Activated CD8-positive, alpha-beta memory T cell treated with anti-CD3 and anti-CD28 coated beads for 1 hour (primary cell): ENCODE measurements around the gene RAB27B.
"Not testable (repeated sequence)": the region's sequence is repeated elsewhere in the genome, so short reads cannot be mapped to it uniquely, and the experiment has no call there.

Experiments used
- DNase-seq, 2 donors: peaks; one replicate each; pipeline ENCODE4 v3.0.0-alpha.2; 2020; ENCODE audit warnings: low read depth in 1 of 2; ENCODE audit errors: extremely low read depth in 1 of 2

RAB27B gene

GRCh38 chr18:54828281-54828881, at the start of gene RAB27B:
RAB27B (plus strand) TSS chr18:54828477; CDS start chr18:54877586, 49,109 bp downstream.
- DNase-seq, result peak in 1 of 2 donors; percentile 37

- DNase-seq, result no peak
Observed at GRCh38 chr18:54780285-54780861, 47.9 kb upstream of the RAB27B start.

GRCh38 chr18:54780970-54781369, 47.3 kb upstream of the RAB27B start:
- DNase-seq, result no peak

GRCh38 chr18:54783139-54783538, 45.1 kb upstream of the RAB27B start:
- no peak for DNase-seq

- DNase-seq, result no peak
Observed at GRCh38 chr18:54786206-54786605, 42.1 kb upstream of the RAB27B start.

GRCh38 chr18:54787121-54787520, 41.2 kb upstream of the RAB27B start:
- DNase-seq, result no peak

- DNase-seq, result no peak
Observed at GRCh38 chr18:54787616-54788015, 40.7 kb upstream of the RAB27B start.

- no peak for DNase-seq
Observed at GRCh38 chr18:54790109-54790508, 38.2 kb upstream of the RAB27B start.

- DNase-seq, result no peak
Observed at GRCh38 chr18:54791657-54792056, 36.6 kb upstream of the RAB27B start.

GRCh38 chr18:54792079-54792478, 36.2 kb upstream of the RAB27B start:
- no peak for DNase-seq

GRCh38 chr18:54794823-54795222, 33.5 kb upstream of the RAB27B start:
- DNase-seq, result no peak

- DNase-seq, result no peak
Observed at GRCh38 chr18:54798186-54798585, 30.1 kb upstream of the RAB27B start.

- no peak for DNase-seq
Observed at GRCh38 chr18:54801374-54801773, 26.9 kb upstream of the RAB27B start.

- no peak for DNase-seq
Observed at GRCh38 chr18:54802178-54802577, 26.1 kb upstream of the RAB27B start.

- no peak for DNase-seq
Observed at GRCh38 chr18:54802686-54803395, 25.4 kb upstream of the RAB27B start.

- DNase-seq, result no peak
Observed at GRCh38 chr18:54805571-54806334, 22.5 kb upstream of the RAB27B start.

GRCh38 chr18:54806526-54806925, 21.8 kb upstream of the RAB27B start:
- no peak for DNase-seq

GRCh38 chr18:54807303-54807702, 21.0 kb upstream of the RAB27B start:
- DNase-seq, result no peak

- not testable (repeated sequence) for DNase-seq
Observed at GRCh38 chr18:54810662-54811061, 17.6 kb upstream of the RAB27B start.

- DNase-seq, result no peak
Observed at GRCh38 chr18:54812885-54813284, 15.4 kb upstream of the RAB27B start.

- no peak for DNase-seq
Observed at GRCh38 chr18:54813305-54813704, 15.0 kb upstream of the RAB27B start.
